ENCODE measurements around the gene EGFR. TPM values are rescaled to one million over a fixed set of nuclear protein-coding genes. Genes with fewer than 3 reads are reported as not detected.

Gene EGFR
- total RNA-seq, 2 experiments from 2014 or later: 0.09 TPM; not detected in 1

GRCh38 chr7:55230014-55230413 lies 211.2 kb downstream of the EGFR start:
- DNase-seq (no peak), ATAC-seq (no peak)
- peaks cover 15% of the 10 kb centered on the region for H3K27me3 Mint-ChIP-seq
- intact Hi-C loops (cut with DNase I, micrococcal nuclease): no loop called here
- H3K27ac Mint-ChIP-seq: no peak overlapping the region
- POLR2A ChIA-PET: no interaction called here
- no peak overlapping the region for H3K4me3 Mint-ChIP-seq
- H3K36me3 Mint-ChIP-seq (ENCODE audit: low read depth): no peaks in the 10 kb centered on the region
- peaks cover 3% of the 10 kb centered on the region for H3K9me3 Mint-ChIP-seq (ENCODE audit: low read depth)
- no peaks in the 10 kb centered on the region for H3K4me1 Mint-ChIP-seq
- CTCF ChIA-PET: no interaction called here

- DNase-seq: no peak
- no peak for ATAC-seq
- no peak overlapping the region for H3K27ac Mint-ChIP-seq
- H3K4me3 Mint-ChIP-seq: no peak overlapping the region
- peaks cover 3% of the 10 kb centered on the region for H3K9me3 Mint-ChIP-seq (ENCODE audit: low read depth)
- H3K27me3 Mint-ChIP-seq: peaks cover 22% of the 10 kb centered on the region
- H3K4me1 Mint-ChIP-seq: no peaks in the 10 kb centered on the region
- intact Hi-C loops (cut with DNase I, micrococcal nuclease): no loop called here
- POLR2A ChIA-PET: no interaction called here
- no peaks in the 10 kb centered on the region for H3K36me3 Mint-ChIP-seq (ENCODE audit: low read depth)
- CTCF ChIA-PET: interaction anchor here (1.5 kb wide), 1 partner anchor 161 kb away, joined by 8 read pairs; no protein-coding TSS in a partner anchor
Observed at GRCh38 chr7:55231736-55232280, 213.0 kb downstream of the EGFR start.

DNA sequence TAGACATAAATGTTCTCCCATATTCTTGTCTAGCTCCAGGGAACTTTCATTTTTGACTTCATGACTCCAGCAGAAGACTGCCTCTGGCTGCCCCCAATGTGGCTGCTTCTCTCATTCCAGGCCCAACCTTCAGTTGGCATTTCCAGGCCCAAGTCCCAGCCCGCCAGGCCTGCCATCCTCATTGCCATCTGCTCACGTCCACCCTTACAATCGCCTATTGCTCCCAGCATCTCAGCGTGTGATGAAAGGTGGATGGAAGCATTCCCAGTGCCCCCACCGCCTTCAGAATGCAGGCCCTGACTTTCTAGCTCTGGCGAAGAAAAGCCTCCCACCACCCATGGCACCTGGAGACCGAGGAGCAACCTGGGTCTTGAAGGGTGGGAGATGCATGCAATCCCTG lies 214.2 kb downstream of the EGFR start:
- Mint-ChIP-seq H3K9me3 (ENCODE audit: low read depth) (peaks cover 3% of the 10 kb centered on the region), H3K27me3 (peaks cover 21% of the 10 kb centered on the region), H3K27ac (no peak overlapping the region), H3K4me1 (no peaks in the 10 kb centered on the region), H3K4me3 (no peak overlapping the region), H3K36me3 (ENCODE audit: low read depth) (no peaks in the 10 kb centered on the region)
- intact Hi-C loops (cut with DNase I, micrococcal nuclease): no loop called here
- ATAC-seq (no peak), DNase-seq (no peak)
- CTCF ChIA-PET: interaction anchor here (0.6 to 1.5 kb wide), 3 partner anchors 22 to 162 kb away, joined by 3 to 8 read pairs (median 4); no protein-coding TSS in a partner anchor
- POLR2A ChIA-PET: no interaction called here

GRCh38 chr7:55234408-55234807 lies 215.6 kb downstream of the EGFR start:
- no peak overlapping the region for H3K4me3 Mint-ChIP-seq
- H3K4me1 Mint-ChIP-seq: no peaks in the 10 kb centered on the region
- ATAC-seq: no peak
- CTCF ChIA-PET: interaction anchor here (1.5 kb wide), 1 partner anchor 20 kb away, joined by 4 read pairs; no protein-coding TSS in a partner anchor
- intact Hi-C loops (cut with DNase I, micrococcal nuclease): no loop called here
- peaks cover 18% of the 10 kb centered on the region for H3K27me3 Mint-ChIP-seq
- POLR2A ChIA-PET: no interaction called here
- no peak overlapping the region for H3K27ac Mint-ChIP-seq
- H3K9me3 Mint-ChIP-seq (ENCODE audit: low read depth): peaks cover 3% of the 10 kb centered on the region
- DNase-seq: no peak
- H3K36me3 Mint-ChIP-seq (ENCODE audit: low read depth): no peaks in the 10 kb centered on the region

- ChIA-PET POLR2A (no interaction called here), CTCF (no interaction called here)
- Mint-ChIP-seq H3K27ac (no peak overlapping the region), H3K4me3 (no peak overlapping the region), H3K4me1 (no peaks in the 10 kb centered on the region), H3K9me3 (ENCODE audit: low read depth) (no peaks in the 10 kb centered on the region), H3K36me3 (ENCODE audit: low read depth) (no peaks in the 10 kb centered on the region), H3K27me3 (peaks cover 17% of the 10 kb centered on the region)
- intact Hi-C loops (cut with DNase I, micrococcal nuclease): no loop called here
- DNase-seq: no peak
- ATAC-seq: no peak
Observed at GRCh38 chr7:55235115-55235514, 216.3 kb downstream of the EGFR start.

DNA sequence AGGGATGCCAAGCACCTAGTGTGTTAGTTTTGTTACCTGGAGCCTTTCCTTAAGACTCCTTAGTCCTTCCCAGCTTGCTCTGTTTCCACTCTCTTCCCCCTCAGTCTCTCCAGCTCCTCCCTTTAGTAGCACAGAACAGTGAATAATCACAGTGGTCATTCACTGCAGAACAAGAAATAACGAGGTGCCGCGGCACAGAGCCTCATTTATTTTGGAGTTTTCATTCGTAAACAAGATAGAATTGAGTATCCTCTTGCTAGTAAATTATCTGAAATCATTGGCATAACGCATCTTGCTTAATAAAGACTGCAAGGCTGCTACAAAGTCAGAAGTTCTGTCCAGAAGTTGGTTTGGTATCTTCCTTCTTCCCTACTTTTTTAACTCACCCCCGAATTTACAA lies 217.0 kb downstream of the EGFR start:
- ChIA-PET CTCF (no interaction called here), POLR2A (no interaction called here)
- Mint-ChIP-seq H3K4me3 (no peak overlapping the region), H3K9me3 (ENCODE audit: low read depth) (no peaks in the 10 kb centered on the region), H3K27ac (no peak overlapping the region), H3K36me3 (ENCODE audit: low read depth) (no peaks in the 10 kb centered on the region), H3K27me3 (peaks cover 17% of the 10 kb centered on the region), H3K4me1 (no peaks in the 10 kb centered on the region)
- ATAC-seq (no peak), DNase-seq (no peak)
- intact Hi-C loops (cut with DNase I, micrococcal nuclease): no loop called here

DNA sequence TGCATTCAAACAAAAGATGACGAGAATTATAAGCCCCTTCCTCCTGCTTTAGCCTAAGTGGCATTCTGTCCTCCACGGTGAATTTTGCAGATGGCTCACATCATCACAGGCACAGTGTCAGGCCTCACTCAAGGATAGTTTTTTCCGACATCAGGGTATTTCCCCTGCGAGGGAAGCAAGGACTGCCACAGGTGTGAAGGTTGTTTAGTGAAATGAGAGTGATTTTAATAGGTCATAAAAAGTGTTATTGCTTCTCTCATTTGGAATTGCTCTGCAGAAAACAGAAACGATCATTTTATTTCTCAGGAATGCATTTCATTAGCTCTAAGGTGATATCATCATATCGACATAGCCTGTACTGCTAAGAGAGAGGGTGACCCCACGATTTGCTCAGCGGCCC lies 217.7 kb downstream of the EGFR start:
- CTCF ChIA-PET: no interaction called here
- H3K27ac Mint-ChIP-seq: no peak overlapping the region
- intact Hi-C loops (cut with DNase I, micrococcal nuclease): no loop called here
- DNase-seq: no peak
- H3K36me3 Mint-ChIP-seq (ENCODE audit: low read depth): no peaks in the 10 kb centered on the region
- peaks cover 20% of the 10 kb centered on the region for H3K27me3 Mint-ChIP-seq
- POLR2A ChIA-PET: no interaction called here
- H3K4me1 Mint-ChIP-seq: no peaks in the 10 kb centered on the region
- no peak for ATAC-seq
- H3K4me3 Mint-ChIP-seq: no peak overlapping the region
- H3K9me3 Mint-ChIP-seq (ENCODE audit: low read depth): no peaks in the 10 kb centered on the region

DNA sequence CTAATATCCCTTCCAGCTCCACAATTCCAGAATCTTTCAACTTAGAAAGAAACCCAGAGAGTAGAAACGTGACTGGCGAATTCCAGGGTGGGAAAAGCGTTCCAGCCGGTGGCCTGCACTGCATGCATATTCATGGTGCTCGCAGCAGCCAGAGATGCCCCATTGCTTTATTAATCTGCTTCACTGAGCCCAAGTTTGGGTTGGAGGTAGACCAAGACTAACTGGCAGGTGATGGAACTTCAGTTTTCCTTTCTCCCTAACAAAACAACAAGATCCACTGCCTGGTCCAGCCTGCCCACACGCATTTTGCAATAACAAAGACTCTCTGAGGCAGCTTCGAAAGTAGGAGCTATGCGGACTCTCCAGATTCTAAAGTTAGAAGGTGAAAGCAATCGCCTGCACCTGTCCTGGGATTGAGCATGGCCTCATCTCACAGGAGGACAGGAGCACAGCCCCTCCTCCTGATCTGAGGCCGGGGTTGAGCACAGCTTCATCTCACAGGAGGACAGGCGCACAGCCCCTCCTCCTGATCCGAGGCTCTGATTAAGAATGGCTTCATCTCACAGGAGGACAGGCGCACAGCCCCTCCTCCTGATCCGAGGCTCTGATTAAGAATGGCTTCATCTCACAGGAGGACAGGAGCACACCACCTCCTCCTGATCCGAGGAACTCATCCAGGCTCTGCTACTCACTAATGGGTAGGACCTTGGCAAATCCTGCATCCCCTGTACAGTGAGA lies 218.5 kb downstream of the EGFR start:
- ChIA-PET CTCF (interaction anchor here (1.4 kb wide), 1 partner anchor 18 kb away, joined by 5 read pairs; no protein-coding TSS in a partner anchor), POLR2A (no interaction called here)
- no peak overlapping the region for H3K27ac Mint-ChIP-seq
- DNase-seq (no peak), ATAC-seq (no peak)
- H3K36me3 Mint-ChIP-seq (ENCODE audit: low read depth): no peaks in the 10 kb centered on the region
- intact Hi-C loops (cut with DNase I, micrococcal nuclease): no loop called here
- H3K9me3 Mint-ChIP-seq (ENCODE audit: low read depth): no peaks in the 10 kb centered on the region
- H3K27me3 Mint-ChIP-seq: peaks cover 20% of the 10 kb centered on the region
- H3K4me3 Mint-ChIP-seq: no peak overlapping the region
- H3K4me1 Mint-ChIP-seq: no peaks in the 10 kb centered on the region

DNA sequence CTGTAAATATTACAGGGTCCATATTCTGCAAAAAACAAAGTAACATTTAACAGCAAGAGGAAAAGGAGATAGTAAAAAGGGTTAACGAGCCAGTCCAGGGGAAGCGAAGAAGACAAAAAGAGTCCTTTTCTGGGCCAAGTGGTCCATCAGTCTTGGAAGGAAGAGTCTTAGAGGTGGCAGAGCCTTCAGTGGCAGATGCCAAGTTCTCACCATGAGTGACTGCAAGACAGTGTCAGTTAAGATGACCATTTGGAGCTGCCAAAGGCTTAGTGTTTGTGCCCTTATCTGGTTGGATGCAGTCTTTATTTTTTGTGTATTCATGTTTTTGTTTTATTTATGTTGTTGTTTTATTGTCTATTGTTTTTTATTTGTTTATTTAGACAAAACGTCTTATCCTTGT lies 220.6 kb downstream of the EGFR start:
- H3K9me3 Mint-ChIP-seq (ENCODE audit: low read depth): no peaks in the 10 kb centered on the region
- ChIA-PET CTCF (interaction anchor here (1.3 kb wide), 1 partner anchor 465 kb away, joined by 6 read pairs; no protein-coding TSS in a partner anchor), POLR2A (no interaction called here)
- DNase-seq (no peak), ATAC-seq (no peak)
- intact Hi-C loops (cut with DNase I, micrococcal nuclease): no loop called here
- H3K36me3 Mint-ChIP-seq (ENCODE audit: low read depth): no peaks in the 10 kb centered on the region
- no peaks in the 10 kb centered on the region for H3K4me1 Mint-ChIP-seq
- H3K27ac Mint-ChIP-seq: no peak overlapping the region
- no peak overlapping the region for H3K4me3 Mint-ChIP-seq
- H3K27me3 Mint-ChIP-seq: peaks cover 20% of the 10 kb centered on the region

- intact Hi-C loops (cut with DNase I, micrococcal nuclease): no loop called here
- ChIA-PET CTCF (no interaction called here), POLR2A (no interaction called here)
- Mint-ChIP-seq H3K4me3 (no peak overlapping the region), H3K27me3 (peaks cover 23% of the 10 kb centered on the region), H3K27ac (no peak overlapping the region), H3K9me3 (ENCODE audit: low read depth) (no peaks in the 10 kb centered on the region), H3K36me3 (ENCODE audit: low read depth) (no peaks in the 10 kb centered on the region), H3K4me1 (no peaks in the 10 kb centered on the region)
- ATAC-seq (no peak), DNase-seq (no peak)
Observed at GRCh38 chr7:55240418-55241142, 221.8 kb downstream of the EGFR start.

DNA sequence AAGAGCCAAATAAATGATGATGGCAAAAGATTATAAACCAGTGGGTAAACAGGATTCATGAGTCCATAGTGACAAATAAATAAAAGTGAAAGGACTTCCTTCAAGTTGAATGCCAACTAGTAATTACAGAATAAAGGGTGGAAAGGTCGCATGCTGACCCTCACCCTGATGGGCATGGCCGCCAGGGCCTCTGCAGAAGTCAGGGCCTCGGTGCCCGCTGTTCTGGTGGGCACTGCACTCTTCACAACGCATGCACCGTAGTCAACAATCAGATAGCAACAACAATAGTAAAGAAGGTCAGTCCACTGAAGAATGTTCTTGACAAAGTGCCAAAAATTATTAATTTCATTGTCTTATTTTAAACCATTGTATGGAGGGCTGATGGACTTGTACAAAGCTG lies 223.1 kb downstream of the EGFR start:
- no peaks in the 10 kb centered on the region for H3K4me1 Mint-ChIP-seq
- no peak overlapping the region for H3K4me3 Mint-ChIP-seq
- POLR2A ChIA-PET: no interaction called here
- H3K36me3 Mint-ChIP-seq (ENCODE audit: low read depth): no peaks in the 10 kb centered on the region
- intact Hi-C loops (cut with DNase I, micrococcal nuclease): no loop called here
- no peaks in the 10 kb centered on the region for H3K9me3 Mint-ChIP-seq (ENCODE audit: low read depth)
- peaks cover 13% of the 10 kb centered on the region for H3K27me3 Mint-ChIP-seq
- H3K27ac Mint-ChIP-seq: no peak overlapping the region
- ATAC-seq (no peak), DNase-seq (no peak)
- CTCF ChIA-PET: interaction anchor here (0.6 to 0.9 kb wide), 2 partner anchors 468 to 563 kb away, joined by 4 read pairs; no protein-coding TSS in a partner anchor

DNA sequence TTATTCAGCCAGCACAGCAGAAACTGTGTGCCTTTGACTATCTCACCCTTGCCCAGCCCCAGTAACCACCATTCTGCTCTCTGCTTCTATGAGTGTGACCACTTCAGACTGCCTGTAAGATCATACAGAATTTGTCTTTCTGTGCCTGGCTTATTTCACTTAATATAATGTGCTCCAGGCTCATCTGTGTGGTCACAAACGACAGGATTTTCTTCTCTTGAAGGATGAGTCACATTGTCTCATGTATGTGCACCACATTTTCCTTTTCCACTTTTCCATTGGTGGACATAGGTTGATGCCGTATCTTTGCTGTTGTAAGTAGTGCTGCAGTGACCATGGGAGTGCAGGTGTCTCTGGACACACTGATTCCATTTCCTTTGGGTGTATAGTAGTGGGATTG lies 223.8 kb downstream of the EGFR start:
- ATAC-seq (no peak), DNase-seq (no peak)
- ChIA-PET CTCF (interaction anchor here (0.9 to 1.5 kb wide), 2 partner anchors 13 to 469 kb away, joined by 4 to 5 read pairs; no protein-coding TSS in a partner anchor), POLR2A (no interaction called here)
- no peak overlapping the region for H3K27ac Mint-ChIP-seq
- H3K27me3 Mint-ChIP-seq: peaks cover 14% of the 10 kb centered on the region
- intact Hi-C loops (cut with DNase I, micrococcal nuclease): no loop called here
- no peaks in the 10 kb centered on the region for H3K9me3 Mint-ChIP-seq (ENCODE audit: low read depth)
- no peak overlapping the region for H3K4me3 Mint-ChIP-seq
- H3K4me1 Mint-ChIP-seq: no peaks in the 10 kb centered on the region
- no peaks in the 10 kb centered on the region for H3K36me3 Mint-ChIP-seq (ENCODE audit: low read depth)
